GM21515 (cell line): ENCODE results near the gene USP7.
"Not testable (repeated sequence)": the region's sequence is repeated elsewhere in the genome, so short reads cannot be mapped to it uniquely, and the experiment has no call there.

Source experiments
- ATAC-seq: cut with Tn5 transposase; IDR thresholded peaks from one replicate; pipeline ENCODE4 v1.9.1; 2021; ENCODE audit not compliant: unreplicated experiment

Gene USP7

GRCh38 chr16:8972843-8973586 is 9.3 kb upstream of the USP7 start:
- ATAC-seq, result no peak

- no peak for ATAC-seq
These were observed 7.7 kb upstream of the USP7 start for GRCh38 chr16:8971416-8971815.

DNA sequence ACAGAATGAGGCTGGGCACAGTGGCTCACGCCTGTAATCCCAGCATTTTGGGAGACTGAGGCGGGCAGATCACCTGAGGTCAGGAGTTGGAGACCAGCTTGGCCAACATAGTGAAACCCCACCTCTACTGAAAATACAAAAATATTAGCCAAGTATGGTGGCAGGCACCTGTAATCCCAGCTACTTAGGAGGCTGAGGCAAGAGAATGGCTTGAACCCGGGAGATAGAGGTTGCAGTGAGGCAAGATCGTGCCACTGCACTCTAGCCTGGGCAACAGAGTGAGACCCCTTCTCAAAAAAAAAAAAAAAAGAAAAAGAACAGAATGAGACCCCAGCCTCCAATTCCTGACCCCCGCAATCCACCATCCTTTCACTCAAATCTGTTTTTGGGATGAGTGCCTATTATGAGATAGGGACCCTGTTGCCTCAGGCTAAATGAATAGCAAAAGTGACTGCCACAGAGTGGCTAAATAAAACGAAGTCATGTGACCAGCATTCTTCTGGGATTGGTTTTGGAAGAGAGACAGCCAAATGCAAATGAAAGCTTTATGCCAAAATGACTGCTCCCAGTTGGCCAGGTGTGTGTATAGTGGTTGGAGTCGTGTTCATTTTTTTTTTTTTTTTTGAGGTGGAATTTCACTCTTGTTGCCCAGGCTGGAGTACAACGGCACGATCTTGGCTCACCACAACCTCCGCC is 5.6 kb upstream of the USP7 start:
- ATAC-seq, result not testable (repeated sequence)

DNA sequence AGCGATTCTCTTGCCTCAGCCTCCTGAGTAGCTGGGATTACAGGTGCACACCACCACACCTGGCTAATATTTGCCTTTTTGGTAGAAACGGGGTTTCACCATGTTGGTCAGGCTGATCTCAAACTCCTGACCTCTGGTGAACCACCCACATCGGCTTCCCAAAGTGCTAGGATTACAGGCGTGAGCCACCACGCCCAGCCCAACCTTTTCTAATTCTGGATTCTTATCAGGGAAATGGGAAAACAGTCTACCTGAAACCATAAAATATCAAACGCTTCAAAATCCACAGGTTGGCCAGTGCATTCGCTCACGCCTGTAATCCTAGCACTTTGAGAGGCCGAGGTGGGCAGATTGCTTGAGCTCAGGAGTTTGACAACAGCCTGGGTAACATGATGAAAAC is 4.3 kb upstream of the USP7 start:
- not testable (repeated sequence) for ATAC-seq

GRCh38 chr16:8967132-8967821 is 3.6 kb upstream of the USP7 start:
- no peak for ATAC-seq

DNA sequence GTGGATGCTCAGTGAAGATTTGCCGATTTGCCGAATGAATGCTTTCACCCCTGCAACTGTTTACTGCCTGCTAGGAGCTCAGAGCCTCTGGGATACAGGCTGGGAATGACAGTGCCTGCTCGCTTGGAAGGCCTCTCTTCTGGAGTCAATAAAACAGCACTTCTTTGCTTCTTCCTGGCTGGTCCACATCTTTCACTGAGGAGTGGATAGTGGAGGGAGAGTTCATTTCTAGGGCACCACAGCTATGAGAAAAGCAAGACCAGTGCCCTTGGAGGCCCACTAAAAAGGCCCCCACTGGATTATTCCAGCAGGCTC is 3.1 kb upstream of the USP7 start:
- ATAC-seq, result no peak

- no peak for ATAC-seq
These were observed 756 bp upstream of the USP7 start for GRCh38 chr16:8964462-8964861.

GRCh38 chr16:8963010-8963820 is 491 bp downstream of the USP7 start:
- ATAC-seq, result no peak

- ATAC-seq, result peak; percentile 42
These were observed 1.2 kb downstream of the USP7 start for GRCh38 chr16:8962393-8963009.

- no peak for ATAC-seq
These were observed 1.8 kb downstream of the USP7 start for GRCh38 chr16:8961811-8962390.

DNA sequence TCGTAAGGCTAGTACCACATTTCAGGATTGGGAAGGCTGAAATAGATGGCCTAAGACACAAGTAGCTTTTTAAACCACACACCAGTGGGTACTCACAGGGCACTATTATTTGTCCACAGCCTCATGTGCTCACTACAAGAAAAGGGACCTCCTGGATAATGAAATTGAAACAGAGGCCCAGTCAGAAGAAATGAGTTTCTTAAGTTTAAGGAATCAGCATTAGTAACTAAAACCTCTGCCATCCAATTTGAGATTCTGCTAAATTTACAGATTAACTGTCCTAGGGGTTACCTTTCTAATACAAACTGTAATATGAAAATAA is 3.0 kb downstream of the USP7 start:
- no peak for ATAC-seq

DNA sequence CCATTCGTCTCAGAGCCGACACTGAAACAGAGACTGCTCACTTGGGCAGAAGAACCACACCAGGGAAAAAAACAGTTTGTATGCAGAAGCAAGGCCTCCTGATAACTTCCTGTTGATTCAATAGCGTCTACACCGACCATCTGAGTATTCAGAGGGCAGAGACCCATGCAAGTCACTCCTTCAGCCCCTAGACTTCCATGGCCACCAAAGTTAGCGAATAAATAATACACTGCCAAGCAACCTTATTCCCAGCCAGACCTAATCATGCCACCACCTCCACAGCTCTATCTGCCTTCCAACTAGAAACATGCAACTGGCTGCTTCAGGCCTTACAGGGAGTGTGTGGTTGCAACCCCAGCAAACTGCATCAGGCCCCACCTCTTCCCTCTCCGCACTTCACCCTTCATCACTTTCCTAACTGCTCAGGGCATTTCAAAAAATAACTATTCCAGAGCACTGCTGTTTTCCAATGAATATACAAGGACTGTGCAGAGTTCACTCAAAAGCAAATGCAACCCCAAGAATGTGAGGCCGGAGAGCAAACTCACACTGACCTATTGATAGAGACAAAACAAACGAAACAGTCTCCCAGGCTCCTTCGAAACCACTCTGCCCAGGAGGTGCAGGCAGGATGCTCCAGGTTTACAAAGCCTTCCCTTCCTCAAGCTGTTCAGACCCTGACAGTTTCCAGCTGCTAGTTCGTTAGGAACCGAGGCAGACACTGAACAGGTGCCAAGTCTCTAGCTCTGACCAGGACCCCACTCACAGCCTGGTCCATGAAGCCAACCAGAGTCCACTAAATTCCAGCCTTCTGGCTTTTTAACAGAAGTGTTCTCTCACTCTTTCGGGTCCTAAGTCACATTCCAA is 3.6 kb downstream of the USP7 start:
- no peak for ATAC-seq

DNA sequence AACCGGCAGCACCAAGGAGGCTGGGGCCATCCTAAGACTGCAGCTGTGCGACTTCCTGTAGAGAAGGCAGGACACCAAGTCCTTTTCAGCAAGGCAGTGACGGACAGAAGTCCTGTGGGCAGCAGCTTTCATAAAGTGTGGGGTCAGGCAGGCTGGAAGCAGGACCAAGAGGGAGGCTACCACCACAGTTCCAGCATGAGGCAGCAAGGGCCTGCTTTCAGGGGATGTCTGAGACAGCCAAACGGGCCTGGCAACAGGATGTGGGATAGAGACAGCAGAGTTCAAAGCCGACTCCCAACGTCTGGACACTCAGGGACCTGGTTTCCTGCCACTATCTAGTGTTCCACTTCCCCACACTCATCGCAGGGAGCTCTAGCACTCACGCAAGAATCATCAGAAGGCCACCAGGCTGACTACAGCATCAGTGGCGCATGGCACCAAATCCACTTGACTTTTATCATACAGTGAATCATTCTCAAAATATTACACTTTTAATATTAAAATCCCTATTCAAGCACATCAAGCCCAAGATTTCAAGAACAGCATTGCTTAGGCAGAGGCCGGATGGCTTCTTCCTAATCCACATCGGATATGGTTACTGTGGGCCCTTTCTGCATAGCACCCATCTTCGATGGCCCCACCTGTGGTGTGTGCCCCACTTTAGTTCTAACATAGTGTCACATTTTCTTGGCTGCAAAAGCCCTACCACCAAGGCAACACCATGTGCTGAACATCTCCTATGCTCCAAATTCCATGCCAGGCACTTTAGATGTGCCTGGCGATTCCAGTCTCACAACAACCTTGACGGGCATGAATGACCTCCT is 5.2 kb downstream of the USP7 start:
- no peak for ATAC-seq

- no peak for ATAC-seq
These were observed 6.1 kb downstream of the USP7 start for GRCh38 chr16:8957509-8958157.

DNA sequence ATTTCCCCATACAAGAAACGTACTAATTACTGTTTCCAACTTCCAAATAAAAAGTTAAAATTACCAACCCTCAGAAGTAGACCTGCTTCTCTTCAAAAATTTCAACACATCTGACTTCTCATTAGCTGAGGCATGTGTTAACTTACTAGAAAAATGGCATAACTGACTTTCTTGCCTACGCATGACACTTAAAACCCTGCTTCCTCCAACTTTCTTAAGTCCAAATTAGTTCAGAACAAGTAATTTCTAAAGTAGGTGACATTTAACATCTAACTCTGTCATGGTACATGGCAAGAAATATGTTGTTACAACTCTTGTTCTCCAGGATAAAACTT is 6.7 kb downstream of the USP7 start:
- ATAC-seq, result no peak

DNA sequence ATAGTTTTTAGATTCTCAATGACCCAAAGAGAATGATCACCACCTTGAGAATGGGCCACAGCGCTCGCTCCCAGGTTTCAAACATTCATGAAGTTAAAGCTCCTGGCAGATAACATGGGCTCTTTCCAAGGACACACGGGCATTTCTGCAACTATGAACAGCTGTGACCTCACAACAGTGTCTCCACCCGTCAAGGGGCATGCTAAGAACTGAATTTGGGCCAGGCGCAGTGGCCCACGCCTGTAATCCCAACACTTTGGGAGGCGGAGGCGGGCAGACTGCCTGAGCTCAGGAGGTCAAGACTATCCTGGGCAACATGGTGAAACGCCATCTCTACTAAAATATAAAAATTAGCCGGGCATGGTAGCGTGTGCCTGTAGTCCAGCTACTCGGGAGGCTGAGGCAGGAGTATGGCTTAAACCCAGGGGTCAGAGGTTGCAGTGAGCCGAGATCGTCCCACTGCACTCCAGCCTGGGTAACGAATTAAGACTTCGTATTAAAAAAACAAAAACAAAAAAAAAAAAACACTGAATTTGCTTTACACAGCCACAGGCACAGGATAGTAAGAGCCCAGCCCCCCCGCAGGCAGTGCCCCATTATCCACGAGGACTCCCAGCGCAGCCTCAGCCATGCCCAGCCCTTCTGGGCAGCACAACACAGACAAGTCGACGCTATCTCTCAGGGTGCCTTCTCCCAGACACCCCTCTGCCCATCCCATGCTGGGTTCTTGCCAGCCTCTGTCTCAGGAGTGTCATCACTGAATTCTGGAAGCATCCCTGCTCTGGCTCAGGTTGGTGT is 7.2 kb downstream of the USP7 start:
- ATAC-seq, result no peak

DNA sequence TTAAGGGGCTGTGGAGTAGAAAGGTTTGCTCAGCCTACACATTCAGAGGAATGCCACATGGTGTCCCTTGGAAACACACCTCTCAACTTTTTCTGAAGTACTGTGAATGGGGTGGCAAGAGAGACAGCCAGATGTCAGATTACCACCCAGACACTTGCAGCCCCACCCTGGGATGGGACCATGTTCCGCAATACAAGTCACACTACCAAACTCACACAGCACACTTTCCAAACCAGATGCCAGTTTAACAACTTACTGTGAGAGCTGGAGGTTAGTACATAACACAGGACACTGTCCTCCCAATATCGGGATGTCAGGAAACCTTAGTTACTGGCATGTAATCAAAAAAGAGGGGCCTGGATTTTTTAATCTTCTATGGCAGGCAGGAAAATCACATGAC is 7.9 kb downstream of the USP7 start:
- ATAC-seq, result no peak

DNA sequence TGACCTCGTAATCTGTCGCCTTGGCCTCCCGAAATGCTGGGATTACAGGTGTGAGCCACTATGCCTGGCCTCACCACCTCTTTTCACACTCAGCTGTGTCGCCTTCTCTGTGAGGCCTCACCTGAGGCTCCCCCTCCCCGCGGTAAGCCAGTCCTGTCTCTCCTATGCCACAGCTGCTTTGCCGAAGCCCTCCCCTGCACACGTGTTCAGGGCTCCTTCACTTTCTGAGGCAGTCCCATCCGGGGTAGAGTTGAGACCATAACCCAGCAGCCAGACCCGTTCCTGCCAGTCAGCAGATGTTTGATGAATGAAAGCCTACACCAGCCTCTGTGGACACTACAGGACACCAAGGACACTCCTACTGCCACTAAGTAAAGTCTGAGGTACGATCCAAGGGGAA is 10.6 kb downstream of the USP7 start:
- ATAC-seq, result no peak
